22Rv1 (cell line): ENCODE measurements around the gene MS4A1.

ENCODE experiments used
- H3K27ac ChIP-seq: fragments of 450-650 bp; 2 replicates; pipeline ENCODE4 v1.5.1; 2017
- CTCF ChIP-seq: fragments of 450-650 bp; IDR thresholded peaks from 2 replicates; pipeline ENCODE4 v1.5.1; 2017; ENCODE audit warnings: mild to moderate bottlenecking
- ZFX ChIP-seq: fragments of 450-650 bp; IDR thresholded peaks from 2 replicates; pipeline ENCODE4 v1.6.1; 2017; ENCODE audit warnings: antibody characterized with exemption, borderline replicate concordance

The MS4A1 gene

GRCh38 chr11:60455531-60456042, at the start of gene MS4A1:
Gene MS4A1, plus strand, starts transcription at chr11:60455847. Its CDS starts 6,528 bp downstream, at chr11:60462375.
- H3K27ac ChIP-seq, result no peak within 1 kb of the TSS

GRCh38 chr11:60420015-60420414, 35.6 kb upstream of the MS4A1 start:
- H3K27ac ChIP-seq, result no peak overlapping the region
- TF ChIP-seq ZFX, result no peak
- TF ChIP-seq CTCF, result no peak

More at GRCh38 chr11:60455531-60456042, at the start of gene MS4A1:
- TF ChIP-seq ZFX, result no peak
- TF ChIP-seq CTCF, result no peak

- no peak overlapping the region for H3K27ac ChIP-seq
- TF ChIP-seq ZFX (no peak), CTCF (no peak)
Observed at GRCh38 chr11:60422609-60423008, 33.0 kb upstream of the MS4A1 start.

- TF ChIP-seq CTCF (no peak), ZFX (no peak)
- H3K27ac ChIP-seq, result no peak overlapping the region
Observed at GRCh38 chr11:60428517-60428916, 27.1 kb upstream of the MS4A1 start.

- no peak within 1 kb of the TSS for H3K27ac ChIP-seq
- no peak for TF ChIP-seq CTCF
- TF ChIP-seq ZFX, result no peak
Observed at GRCh38 chr11:60429272-60429671, 26.4 kb upstream of the MS4A1 start, which contains the start of gene MS4A5. Gene MS4A5, plus strand, starts transcription at chr11:60429572. Its CDS starts 103 bp downstream, at chr11:60429675.

- H3K27ac ChIP-seq, result no peak overlapping the region
- no peak for TF ChIP-seq CTCF
- TF ChIP-seq ZFX, result no peak
Observed at GRCh38 chr11:60431251-60431650, 24.4 kb upstream of the MS4A1 start.

GRCh38 chr11:60433401-60433800, 22.2 kb upstream of the MS4A1 start:
- no peak for TF ChIP-seq CTCF
- TF ChIP-seq ZFX, result no peak
- no peak overlapping the region for H3K27ac ChIP-seq
